ENCODE results near the gene C19orf73. TPM values are rescaled to one million over a fixed set of nuclear protein-coding genes. Genes with fewer than 3 reads are reported as not detected.

The C19orf73 gene
- total RNA-seq, 1 experiment from 2014 or later: 1.4 TPM

GRCh38 chr19:49167857-49168409, 49.0 kb upstream of the C19orf73 start:
- DNase-seq (ENCODE audit: low read depth, low spot score) (no peak), ATAC-seq (no peak)
- H3K4me1 ChIP-seq (ENCODE audit: control insufficient read depth, insufficient read depth, low read length): no peaks in the 10 kb centered on the region
- in situ Hi-C loops (cut with HindIII; ENCODE audit: low pct_unique_long_range_greater_than_20kb, low sequenced_read_pairs): no loop called here
- ChIA-PET POLR2A (no interaction called here), CTCF (no interaction called here)
- no peak overlapping the region for H3K27ac ChIP-seq (ENCODE audit: low read length)
- no peaks in the 10 kb centered on the region for H3K27me3 ChIP-seq (ENCODE audit: control insufficient read depth, insufficient read depth, low read length)
- no peaks in the 10 kb centered on the region; the same call in 1 of the 2 replicates for H3K36me3 ChIP-seq (ENCODE audit: control insufficient read depth, insufficient read depth, low read length)
- intact Hi-C loops (cut with micrococcal nuclease; ENCODE audit: unreplicated experiment): no loop called here
- no TSS peak for BruUV-seq (replicated peaks)
- no peaks in the 10 kb centered on the region for H3K9me3 ChIP-seq (ENCODE audit: control insufficient read depth, insufficient read depth, low read depth, low read length)
- TF ChIP-seq REST (IDR thresholded peaks at IDR 0.05; ENCODE audit: insufficient read depth in 1 of 2, low read depth in 2 of 2, low read length in 1 of 2) (no peak), POLR2AphosphoS5 (IDR thresholded peaks at IDR 0.05; ENCODE audit: low read depth, low read length) (no peak), TCF7L2 (IDR thresholded peaks at IDR 0.05; ENCODE audit: low read depth, low read length) (no peak), CTCF (IDR thresholded peaks at IDR 0.05) (no peak), SIN3A (IDR thresholded peaks at IDR 0.05; ENCODE audit: borderline replicate concordance, insufficient read depth, low read depth, low read length) (no peak)
- H3K4me3 ChIP-seq (ENCODE audit: low read depth in 2 of 2, low read length in 2 of 2): no peak overlapping the region

DNA sequence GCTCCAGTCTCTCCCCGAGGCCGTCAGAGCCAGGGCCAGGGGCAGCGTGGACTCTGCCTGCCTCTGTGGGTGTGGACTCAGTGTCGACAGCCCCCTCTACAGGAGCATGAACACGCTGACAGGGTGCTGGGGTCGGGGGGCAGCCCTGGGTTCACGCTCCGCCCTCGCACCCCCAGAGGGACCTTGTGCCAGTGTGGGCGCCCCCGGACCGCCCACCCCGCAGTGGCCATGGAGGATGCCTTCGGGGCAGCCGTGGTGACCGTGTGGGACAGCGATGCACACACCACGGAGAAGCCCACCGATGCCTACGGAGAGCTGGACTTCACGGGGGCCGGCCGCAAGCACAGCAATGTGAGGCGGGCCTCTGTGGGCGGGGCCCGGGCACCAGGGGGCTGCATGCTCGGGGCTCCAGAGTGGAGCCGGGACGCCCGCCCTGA, 46.9 kb upstream of the C19orf73 start:
- Histone ChIP-seq H3K4me1 (ENCODE audit: control insufficient read depth, insufficient read depth, low read length) (no peaks in the 10 kb centered on the region), H3K27ac (ENCODE audit: low read length) (no peak overlapping the region), H3K27me3 (ENCODE audit: control insufficient read depth, insufficient read depth, low read length) (no peaks in the 10 kb centered on the region), H3K36me3 (ENCODE audit: control insufficient read depth, insufficient read depth, low read length) (no peaks in the 10 kb centered on the region), H3K4me3 (ENCODE audit: low read depth in 2 of 2, low read length in 2 of 2) (no peak overlapping the region), H3K9me3 (ENCODE audit: control insufficient read depth, insufficient read depth, low read depth, low read length) (no peaks in the 10 kb centered on the region)
- no peak for ATAC-seq
- POLR2A ChIA-PET: no interaction called here
- no peak for DNase-seq (ENCODE audit: low read depth, low spot score)
- TF ChIP-seq REST (IDR thresholded peaks at IDR 0.05; ENCODE audit: insufficient read depth in 1 of 2, low read depth in 2 of 2, low read length in 1 of 2): no peak
- TF ChIP-seq TCF7L2 (IDR thresholded peaks at IDR 0.05; ENCODE audit: low read depth, low read length): no peak
- TF ChIP-seq SIN3A (IDR thresholded peaks at IDR 0.05; ENCODE audit: borderline replicate concordance, insufficient read depth, low read depth, low read length): no peak
- no peak for TF ChIP-seq CTCF (IDR thresholded peaks at IDR 0.05)
- intact Hi-C loops (cut with micrococcal nuclease; ENCODE audit: unreplicated experiment) (no loop called here), in situ Hi-C loops (cut with HindIII; ENCODE audit: low pct_unique_long_range_greater_than_20kb, low sequenced_read_pairs) (no loop called here)
- CTCF ChIA-PET: no interaction called here
- no TSS peak for BruUV-seq (replicated peaks)
